Measurements from ENCODE around the gene MT1HL1. TPM values are rescaled to one million over a fixed set of nuclear protein-coding genes. Genes with fewer than 3 reads are reported as not detected.

Gene MT1HL1
- total RNA-seq, 1 experiment from 2014 or later = not detected

DNA sequence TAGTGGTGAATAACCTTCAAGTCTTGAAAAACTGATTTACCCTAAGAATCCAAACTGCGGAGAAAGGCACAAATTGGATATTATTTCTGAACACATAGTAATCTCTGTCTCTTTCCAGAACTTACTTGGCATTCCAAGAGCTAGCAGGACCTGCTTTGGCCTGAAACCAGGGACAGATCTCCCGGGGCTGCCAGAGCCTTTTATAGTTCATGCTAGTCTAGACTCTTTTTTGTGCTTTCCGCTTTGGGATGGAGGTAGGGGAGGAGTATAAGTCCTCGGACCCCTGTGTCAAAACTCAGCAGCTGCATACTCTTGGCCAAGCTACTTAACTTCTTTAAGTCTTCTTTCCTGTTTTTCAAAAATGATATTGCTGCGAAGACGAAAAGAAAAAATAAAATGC lies 34.0 kb upstream of the MT1HL1 start:
- POLR2A ChIA-PET (ENCODE audit: unreplicated experiment) = no interaction called here
- H3K79me2 ChIP-seq (ENCODE audit: low read length) = no peaks in the 10 kb centered on the region
- TF ChIP-seq, protein P1, sequence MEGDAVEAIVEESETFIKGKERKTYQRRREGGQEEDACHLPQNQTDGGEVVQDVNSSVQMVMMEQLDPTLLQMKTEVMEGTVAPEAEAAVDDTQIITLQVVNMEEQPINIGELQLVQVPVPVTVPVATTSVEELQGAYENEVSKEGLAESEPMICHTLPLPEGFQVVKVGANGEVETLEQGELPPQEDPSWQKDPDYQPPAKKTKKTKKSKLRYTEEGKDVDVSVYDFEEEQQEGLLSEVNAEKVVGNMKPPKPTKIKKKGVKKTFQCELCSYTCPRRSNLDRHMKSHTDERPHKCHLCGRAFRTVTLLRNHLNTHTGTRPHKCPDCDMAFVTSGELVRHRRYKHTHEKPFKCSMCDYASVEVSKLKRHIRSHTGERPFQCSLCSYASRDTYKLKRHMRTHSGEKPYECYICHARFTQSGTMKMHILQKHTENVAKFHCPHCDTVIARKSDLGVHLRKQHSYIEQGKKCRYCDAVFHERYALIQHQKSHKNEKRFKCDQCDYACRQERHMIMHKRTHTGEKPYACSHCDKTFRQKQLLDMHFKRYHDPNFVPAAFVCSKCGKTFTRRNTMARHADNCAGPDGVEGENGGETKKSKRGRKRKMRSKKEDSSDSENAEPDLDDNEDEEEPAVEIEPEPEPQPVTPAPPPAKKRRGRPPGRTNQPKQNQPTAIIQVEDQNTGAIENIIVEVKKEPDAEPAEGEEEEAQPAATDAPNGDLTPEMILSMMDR (conservative IDR thresholded peaks at IDR 0.05; ENCODE audit: low read depth, low read length) = no peak
- TF ChIP-seq EZH2phosphoT487 (IDR thresholded peaks at IDR 0.05; ENCODE audit: borderline replicate concordance, low read length) = no peak
- TF ChIP-seq EZH2 (IDR thresholded peaks at IDR 0.05; ENCODE audit: low read length, unreplicated experiment) = no peak
- H3K27ac ChIP-seq (ENCODE audit: low read length) = no peak overlapping the region
- H3K4me1 ChIP-seq (ENCODE audit: insufficient read depth, low read length) = no peaks in the 10 kb centered on the region
- intact Hi-C loops (cut with micrococcal nuclease) = no loop called here
- H3K9ac ChIP-seq (ENCODE audit: low read length) = no peak overlapping the region
- CTCF ChIA-PET = no interaction called here
- H3F3A ChIP-seq (ENCODE audit: low read length, unreplicated experiment) = no peaks in the 10 kb centered on the region
- no peak overlapping the region for H3K4me3 ChIP-seq (ENCODE audit: low read length)
- no TSS peak for BruUV-seq (replicated peaks)
- no peaks in the 10 kb centered on the region for H4K20me1 ChIP-seq (ENCODE audit: low read length)
- H3K4me2 ChIP-seq (ENCODE audit: low read length) = no peak overlapping the region
- no peaks in the 10 kb centered on the region for H3K27me3 ChIP-seq (ENCODE audit: low read length)
- no peak overlapping the region for H2AFZ ChIP-seq (ENCODE audit: low read length)
- H3K9me3 ChIP-seq (ENCODE audit: low read length) = no peaks in the 10 kb centered on the region
- H3K9me2 ChIP-seq (replicated peaks; ENCODE audit: low read length) = no peaks in the 10 kb centered on the region
- ATAC-seq (no peak), DNase-seq (no peak)
- H3K36me3 ChIP-seq (ENCODE audit: low read depth, low read length) = no peaks in the 10 kb centered on the region

DNA sequence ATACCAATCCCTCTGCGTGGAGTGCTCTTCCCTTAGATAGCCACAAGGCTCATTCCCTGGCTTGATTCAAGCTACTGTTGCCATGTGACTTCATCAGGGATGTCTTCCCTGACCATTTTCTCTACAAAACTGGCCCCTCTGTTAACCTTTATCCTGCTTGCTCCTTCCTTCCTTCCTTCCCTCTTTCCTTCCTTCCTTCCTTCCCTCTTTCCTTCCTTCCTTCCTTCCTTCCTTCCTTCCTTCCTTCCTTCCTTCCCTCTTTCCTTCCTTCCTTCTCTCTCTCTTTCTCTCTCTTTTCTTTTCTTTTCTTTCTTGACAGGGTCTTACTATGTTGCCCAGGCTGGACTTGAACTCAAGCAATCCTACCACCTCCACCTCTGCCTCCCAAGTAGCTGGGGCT lies 31.5 kb upstream of the MT1HL1 start:
- Histone ChIP-seq H3K27me3 (ENCODE audit: low read length) (no peaks in the 10 kb centered on the region), H3K79me2 (ENCODE audit: low read length) (no peaks in the 10 kb centered on the region), H3K4me2 (ENCODE audit: low read length) (no peak overlapping the region), H3K9me3 (ENCODE audit: low read length) (no peaks in the 10 kb centered on the region), H3F3A (ENCODE audit: low read length, unreplicated experiment) (no peaks in the 10 kb centered on the region), H2AFZ (ENCODE audit: low read length) (no peak overlapping the region), H3K36me3 (ENCODE audit: low read depth, low read length) (no peaks in the 10 kb centered on the region), H3K9me2 (replicated peaks; ENCODE audit: low read length) (no peaks in the 10 kb centered on the region), H3K4me1 (ENCODE audit: insufficient read depth, low read length) (no peaks in the 10 kb centered on the region), H3K9ac (ENCODE audit: low read length) (no peak overlapping the region), H4K20me1 (ENCODE audit: low read length) (no peaks in the 10 kb centered on the region), H3K4me3 (ENCODE audit: low read length) (no peak overlapping the region), H3K27ac (ENCODE audit: low read length) (no peak overlapping the region)
- intact Hi-C loops (cut with micrococcal nuclease) = no loop called here
- DNase-seq = no peak
- ATAC-seq = no peak
- ChIA-PET POLR2A (ENCODE audit: unreplicated experiment) (no interaction called here), CTCF (no interaction called here)
- BruUV-seq (replicated peaks) = no TSS peak
- TF ChIP-seq EZH2 (IDR thresholded peaks at IDR 0.05; ENCODE audit: low read length, unreplicated experiment) = no peak
- TF ChIP-seq EZH2phosphoT487 (IDR thresholded peaks at IDR 0.05; ENCODE audit: borderline replicate concordance, low read length) = no peak
- TF ChIP-seq, protein P1 (conservative IDR thresholded peaks at IDR 0.05; ENCODE audit: low read depth, low read length) = no peak

- no peak overlapping the region for H3K27ac ChIP-seq (ENCODE audit: low read length)
- no TSS peak for BruUV-seq (replicated peaks)
- ChIA-PET CTCF (no interaction called here), POLR2A (ENCODE audit: unreplicated experiment) (no interaction called here)
- no peak overlapping the region for H3K9ac ChIP-seq (ENCODE audit: low read length)
- no peaks in the 10 kb centered on the region for H3K4me1 ChIP-seq (ENCODE audit: insufficient read depth, low read length)
- no peaks in the 10 kb centered on the region for H3F3A ChIP-seq (ENCODE audit: low read length, unreplicated experiment)
- H3K79me2 ChIP-seq (ENCODE audit: low read length) = no peaks in the 10 kb centered on the region
- H4K20me1 ChIP-seq (ENCODE audit: low read length) = no peaks in the 10 kb centered on the region
- no peak for DNase-seq
- H3K9me3 ChIP-seq (ENCODE audit: low read length) = no peaks in the 10 kb centered on the region
- no peak for ATAC-seq
- H3K4me3 ChIP-seq (ENCODE audit: low read length) = no peak overlapping the region
- no peaks in the 10 kb centered on the region for H3K27me3 ChIP-seq (ENCODE audit: low read length)
- no peak overlapping the region for H2AFZ ChIP-seq (ENCODE audit: low read length)
- no peaks in the 10 kb centered on the region for H3K9me2 ChIP-seq (replicated peaks; ENCODE audit: low read length)
- H3K36me3 ChIP-seq (ENCODE audit: low read depth, low read length) = no peaks in the 10 kb centered on the region
- no peak for TF ChIP-seq EZH2phosphoT487 (IDR thresholded peaks at IDR 0.05; ENCODE audit: borderline replicate concordance, low read length)
- TF ChIP-seq, protein P1 (conservative IDR thresholded peaks at IDR 0.05; ENCODE audit: low read depth, low read length) = no peak
- no peak for TF ChIP-seq EZH2 (IDR thresholded peaks at IDR 0.05; ENCODE audit: low read length, unreplicated experiment)
- intact Hi-C loops (cut with micrococcal nuclease) = no loop called here
- H3K4me2 ChIP-seq (ENCODE audit: low read length) = no peak overlapping the region
Observed at GRCh38 chr1:237033804-237034203, 29.6 kb upstream of the MT1HL1 start.

Data from PC-3 (cell line).